ENCODE measurements around the gene NRXN3. TPM values are rescaled to one million over a fixed set of nuclear protein-coding genes. Genes with fewer than 3 reads are reported as not detected.

The NRXN3 gene
- total RNA-seq, 1 donor from 2014 or later: 5.9 TPM

GRCh38 chr14:79668951-79669350 is 1498.8 kb downstream of the NRXN3 start:
- no peaks in the 10 kb centered on the region for H3K36me3 ChIP-seq
- Mint-ChIP-seq H3K4me3 (no peak overlapping the region), H3K4me1 (peaks cover 17% of the 10 kb centered on the region), H3K27me3 (ENCODE audit: insufficient read depth, low read depth) (no peaks in the 10 kb centered on the region), H3K9me3 (no peaks in the 10 kb centered on the region), H3K36me3 (peaks cover 2% of the 10 kb centered on the region), H3K27ac (peak overlapping the region; percentile 43)
- H4K20me1 ChIP-seq (ENCODE audit: low read depth): no peaks in the 10 kb centered on the region
- H3K9me3 ChIP-seq (ENCODE audit: low read depth): no peaks in the 10 kb centered on the region
- H3K79me2 ChIP-seq (ENCODE audit: low read depth): no peaks in the 10 kb centered on the region
- no peak overlapping the region for H3K4me3 ChIP-seq
- TF ChIP-seq EZH2phosphoT487 (IDR thresholded peaks at IDR 0.05): no peak
- TF ChIP-seq CTCF (IDR thresholded peaks at IDR 0.05): no peak
- TF ChIP-seq EZH2 (IDR thresholded peaks at IDR 0.05): no peak
- no peak overlapping the region for H3K9ac ChIP-seq
- H3K4me1 ChIP-seq: no peaks in the 10 kb centered on the region
- H3K4me2 ChIP-seq: no peak overlapping the region
- DNase-seq (ENCODE audit: low spot score): no peak
- no peaks in the 10 kb centered on the region for H3F3A ChIP-seq (ENCODE audit: low read depth)
- H3K27me3 ChIP-seq: no peaks in the 10 kb centered on the region
- no peak overlapping the region for H2AFZ ChIP-seq (replicated peaks)
- H3K27ac ChIP-seq: no peak overlapping the region

GRCh38 chr14:79670811-79671210 is 1500.6 kb downstream of the NRXN3 start:
- H3K27me3 Mint-ChIP-seq (ENCODE audit: insufficient read depth, low read depth): no peaks in the 10 kb centered on the region
- Histone ChIP-seq H3K9me3 (ENCODE audit: low read depth) (no peaks in the 10 kb centered on the region), H3K27ac (no peak overlapping the region), H3K36me3 (no peaks in the 10 kb centered on the region), H4K20me1 (ENCODE audit: low read depth) (no peaks in the 10 kb centered on the region), H3F3A (ENCODE audit: low read depth) (no peaks in the 10 kb centered on the region), H3K4me2 (no peak overlapping the region), H2AFZ (replicated peaks) (no peak overlapping the region), H3K4me1 (no peaks in the 10 kb centered on the region), H3K27me3 (no peaks in the 10 kb centered on the region), H3K4me3 (no peak overlapping the region), H3K9ac (no peak overlapping the region), H3K79me2 (ENCODE audit: low read depth) (no peaks in the 10 kb centered on the region)
- peaks cover 17% of the 10 kb centered on the region for H3K4me1 Mint-ChIP-seq
- no peak for DNase-seq (ENCODE audit: low spot score)
- H3K4me3 Mint-ChIP-seq: no peak overlapping the region
- no peaks in the 10 kb centered on the region for H3K36me3 Mint-ChIP-seq
- H3K27ac Mint-ChIP-seq: no peak overlapping the region
- H3K9me3 Mint-ChIP-seq: no peaks in the 10 kb centered on the region
- no peak for TF ChIP-seq CTCF (IDR thresholded peaks at IDR 0.05)
- TF ChIP-seq EZH2 (IDR thresholded peaks at IDR 0.05): no peak
- no peak for TF ChIP-seq EZH2phosphoT487 (IDR thresholded peaks at IDR 0.05)

GRCh38 chr14:79680087-79680486 is 1509.9 kb downstream of the NRXN3 start:
- Mint-ChIP-seq H3K4me3 (no peak overlapping the region), H3K36me3 (no peaks in the 10 kb centered on the region), H3K27me3 (ENCODE audit: insufficient read depth, low read depth) (peaks cover 2% of the 10 kb centered on the region), H3K9me3 (no peaks in the 10 kb centered on the region), H3K4me1 (peaks cover 2% of the 10 kb centered on the region), H3K27ac (no peak overlapping the region)
- no peaks in the 10 kb centered on the region for H3K27me3 ChIP-seq
- no peaks in the 10 kb centered on the region for H3K9me3 ChIP-seq (ENCODE audit: low read depth)
- H3K36me3 ChIP-seq: no peaks in the 10 kb centered on the region
- no peaks in the 10 kb centered on the region for H3K79me2 ChIP-seq (ENCODE audit: low read depth)
- no peak overlapping the region for H3K9ac ChIP-seq
- H2AFZ ChIP-seq (replicated peaks): no peak overlapping the region
- TF ChIP-seq CTCF (IDR thresholded peaks at IDR 0.05) (no peak), EZH2phosphoT487 (IDR thresholded peaks at IDR 0.05) (no peak), EZH2 (IDR thresholded peaks at IDR 0.05) (no peak)
- no peak overlapping the region for H3K4me3 ChIP-seq
- no peak overlapping the region for H3K27ac ChIP-seq
- no peaks in the 10 kb centered on the region for H3F3A ChIP-seq (ENCODE audit: low read depth)
- no peak for DNase-seq (ENCODE audit: low spot score)
- H3K4me1 ChIP-seq: no peaks in the 10 kb centered on the region
- H4K20me1 ChIP-seq (ENCODE audit: low read depth): no peaks in the 10 kb centered on the region
- H3K4me2 ChIP-seq: no peak overlapping the region
